GM23338 (cell line): ENCODE data around the gene BARX2. TPM values are rescaled to one million over a fixed set of nuclear protein-coding genes. Genes with fewer than 3 reads are reported as not detected.

Source experiments
- ATAC-seq: fragments of 200-7000 bp; cut with Tn5 transposase; 3 replicates; pipeline ENCODE4 v1.9.1; 2020
- DNase-seq: peaks from one replicate; pipeline ENCODE4 v3.0.0-alpha.2; 2015; ENCODE audit warnings: low spot score
- H2AFZ ChIP-seq: fragments of 200-600 bp; sonication (generic); 2 replicates; pipeline ENCODE4 v1.8.0; 2016; ENCODE audit warnings: antibody characterized with exemption, mild to moderate bottlenecking, moderate library complexity
- H3F3A ChIP-seq: fragments of 200-600 bp; sonication (generic); replicated peaks from 2 replicates; pipeline ENCODE4 v1.8.0; 2017; ENCODE audit warnings: antibody characterized with exemption, mixed run types, low read depth
- H3K27ac ChIP-seq: fragments of 200-600 bp; sonication (generic); 2 replicates; pipeline ENCODE4 v1.6.1; 2016; ENCODE audit warnings: low read depth
- H3K27me3 ChIP-seq: fragments of 200-600 bp; sonication (generic); 2 replicates; pipeline ENCODE4 v1.8.0; 2016; ENCODE audit warnings: mild to moderate bottlenecking, mixed run types, moderate library complexity; ENCODE audit not compliant: insufficient read depth
- H3K36me3 ChIP-seq: fragments of 200-600 bp; sonication (generic); 2 replicates; pipeline ENCODE4 v1.8.0; 2016; ENCODE audit warnings: mild to moderate bottlenecking; ENCODE audit not compliant: insufficient read depth
- H3K4me1 ChIP-seq: fragments of 200-600 bp; sonication (generic); 2 replicates; pipeline ENCODE4 v1.8.0; 2016; ENCODE audit warnings: mild to moderate bottlenecking, moderate library complexity; ENCODE audit not compliant: insufficient read depth
- H3K4me2 ChIP-seq: fragments of 200-600 bp; sonication (generic); 2 replicates; pipeline ENCODE4 v1.7.1; 2017; ENCODE audit warnings: mixed run types
- H3K4me3 ChIP-seq: fragments of 200-600 bp; sonication (generic); 2 replicates; pipeline ENCODE4 v1.6.1; 2016; ENCODE audit warnings: mixed run types
- H3K79me2 ChIP-seq: fragments of 200-600 bp; sonication (generic); replicated peaks from 2 replicates; pipeline ENCODE4 v1.8.0; 2017; ENCODE audit warnings: mild to moderate bottlenecking; ENCODE audit not compliant: insufficient read depth
- H3K9me2 ChIP-seq: fragments of 200-600 bp; sonication (generic); 2 replicates; pipeline ENCODE4 v1.8.0; 2017; ENCODE audit not compliant: insufficient read depth
- H4K20me1 ChIP-seq: fragments of 200-600 bp; sonication (generic); replicated peaks from 2 replicates; pipeline ENCODE4 v1.8.0; 2017; ENCODE audit warnings: mild to moderate bottlenecking; ENCODE audit not compliant: insufficient read depth
- H3K27ac Mint-ChIP-seq: 2 replicates; pipeline ENCODE4 v1.8.0; 2020; ENCODE audit warnings: inconsistent platforms, mild to moderate bottlenecking, moderate library complexity, mixed read lengths
- H3K27me3 Mint-ChIP-seq: 3 replicates; pipeline ENCODE4 v1.8.0; 2022; ENCODE audit warnings: low read depth, mild to moderate bottlenecking, moderate library complexity, mixed read lengths, inconsistent platforms; ENCODE audit not compliant: insufficient read depth, poor library complexity
- H3K36me3 Mint-ChIP-seq: 3 replicates; pipeline ENCODE4 v1.8.0; 2021; ENCODE audit warnings: low read depth, mild to moderate bottlenecking, inconsistent platforms, moderate library complexity, mixed read lengths
- H3K4me1 Mint-ChIP-seq: 3 replicates; pipeline ENCODE4 v1.8.0; 2020; ENCODE audit warnings: mild to moderate bottlenecking, inconsistent platforms, mixed read lengths
- H3K4me3 Mint-ChIP-seq: 3 replicates; pipeline ENCODE4 v1.8.0; 2021; ENCODE audit warnings: moderate library complexity, mild to moderate bottlenecking, inconsistent platforms, mixed read lengths
- H3K9me3 Mint-ChIP-seq: 3 replicates; pipeline ENCODE4 v1.8.0; 2020; ENCODE audit warnings: moderate library complexity, mild to moderate bottlenecking, inconsistent platforms, mixed read lengths
- CREB1 ChIP-seq: fragments of 250-450 bp; sonication (Bioruptor Pico); IDR thresholded peaks from 2 replicates; pipeline ENCODE4 v1.5.0; 2020; ENCODE audit warnings: low read depth, mild to moderate bottlenecking, moderate library complexity
- EZH2 ChIP-seq: fragments of 200-600 bp; sonication (generic); IDR thresholded peaks from one replicate; pipeline ENCODE4 v1.8.0; 2017; ENCODE audit warnings: antibody characterized with exemption, mild to moderate bottlenecking, low read depth; ENCODE audit not compliant: unreplicated experiment
- NANOG ChIP-seq: IDR thresholded peaks from 2 replicates; pipeline ENCODE4 v1.6.1; 2016; ENCODE audit warnings: antibody characterized with exemption, borderline replicate concordance
- POLR2AphosphoS5 ChIP-seq: IDR thresholded peaks from 2 replicates; pipeline ENCODE4 v1.6.1; 2016; ENCODE audit warnings: antibody characterized with exemption, low read depth
- STAT1 ChIP-seq: IDR thresholded peaks from one replicate; pipeline ENCODE4 v1.6.1; 2016; ENCODE audit warnings: antibody characterized with exemption; ENCODE audit not compliant: unreplicated experiment
- ZNF114 ChIP-seq: fragments of 250-450 bp; sonication (Bioruptor Pico); IDR thresholded peaks from 2 replicates; pipeline ENCODE4 v1.5.0; 2020; ENCODE audit warnings: mild to moderate bottlenecking, moderate library complexity
- ZNF331 ChIP-seq: fragments of 250-450 bp; sonication (Bioruptor Pico); IDR thresholded peaks from 2 replicates; pipeline ENCODE4 v1.5.0; 2020; ENCODE audit warnings: low read depth, mild to moderate bottlenecking, moderate library complexity
- polyA plus RNA-seq: library from polyadenylated mRNA; unstranded; fragments of >200 nt; fragmentation: Nextera tagmentation; extraction: Ambion mirVana; gene quantifications from 2 replicates; pipeline ENCODE4 v1.2.1, GENCODE V29; 2016
- total RNA-seq: library from RNA; depleted of rRNA; stranded (reverse); fragments of >200 nt; shearing (Covaris generic); gene quantifications from 2 replicates; pipeline ENCODE4 v1.2.3, GENCODE V29; 2014
- TF ChIP-seq, protein P1 (sequence below): IDR thresholded peaks from 2 replicates; pipeline ENCODE4 v1.6.1; 2016; ENCODE audit warnings: antibody characterized with exemption
- TF ChIP-seq, protein P2 (sequence below): IDR thresholded peaks from one replicate; pipeline ENCODE4 v1.6.1; 2018; ENCODE audit warnings: antibody characterized with exemption; ENCODE audit not compliant: unreplicated experiment
- TF ChIP-seq, protein P3 (sequence below): fragments of 250-450 bp; sonication (Bioruptor Pico); IDR thresholded peaks from 2 replicates; pipeline ENCODE4 v1.5.0; 2020; ENCODE audit warnings: mild to moderate bottlenecking, moderate library complexity

The BARX2 gene
- total and polyA plus RNA-seq, 2 experiments from 2014 or later: not detected

DNA sequence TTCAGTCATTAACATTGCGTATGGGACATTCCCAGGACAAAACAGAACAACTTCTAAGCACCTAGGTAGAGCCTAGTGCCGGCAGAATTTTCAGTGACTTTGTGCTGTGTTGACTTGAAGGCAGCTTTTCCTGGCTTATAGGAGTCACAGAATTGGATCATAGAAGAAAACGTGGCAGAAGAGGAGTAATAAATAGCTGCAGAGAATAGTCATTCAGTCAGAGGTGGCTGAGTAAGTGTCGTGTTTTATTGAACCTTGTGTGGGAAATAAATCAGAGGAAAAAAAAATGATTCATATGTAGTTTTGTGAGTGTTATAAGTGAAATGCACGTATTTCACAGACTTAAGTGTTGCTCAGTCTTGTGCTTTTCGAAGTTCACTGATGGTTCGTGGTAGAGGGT is 2.1 kb downstream of the BARX2 start (continued):
- TF ChIP-seq, protein P1, sequence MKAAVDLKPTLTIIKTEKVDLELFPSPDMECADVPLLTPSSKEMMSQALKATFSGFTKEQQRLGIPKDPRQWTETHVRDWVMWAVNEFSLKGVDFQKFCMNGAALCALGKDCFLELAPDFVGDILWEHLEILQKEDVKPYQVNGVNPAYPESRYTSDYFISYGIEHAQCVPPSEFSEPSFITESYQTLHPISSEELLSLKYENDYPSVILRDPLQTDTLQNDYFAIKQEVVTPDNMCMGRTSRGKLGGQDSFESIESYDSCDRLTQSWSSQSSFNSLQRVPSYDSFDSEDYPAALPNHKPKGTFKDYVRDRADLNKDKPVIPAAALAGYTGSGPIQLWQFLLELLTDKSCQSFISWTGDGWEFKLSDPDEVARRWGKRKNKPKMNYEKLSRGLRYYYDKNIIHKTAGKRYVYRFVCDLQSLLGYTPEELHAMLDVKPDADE: no peak
- TF ChIP-seq EZH2: no peak
- TF ChIP-seq POLR2AphosphoS5: no peak
- no peak for TF ChIP-seq ZNF114 (CRISPR knock-in tag)
- TF ChIP-seq CREB1: no peak
- TF ChIP-seq, protein P2, sequence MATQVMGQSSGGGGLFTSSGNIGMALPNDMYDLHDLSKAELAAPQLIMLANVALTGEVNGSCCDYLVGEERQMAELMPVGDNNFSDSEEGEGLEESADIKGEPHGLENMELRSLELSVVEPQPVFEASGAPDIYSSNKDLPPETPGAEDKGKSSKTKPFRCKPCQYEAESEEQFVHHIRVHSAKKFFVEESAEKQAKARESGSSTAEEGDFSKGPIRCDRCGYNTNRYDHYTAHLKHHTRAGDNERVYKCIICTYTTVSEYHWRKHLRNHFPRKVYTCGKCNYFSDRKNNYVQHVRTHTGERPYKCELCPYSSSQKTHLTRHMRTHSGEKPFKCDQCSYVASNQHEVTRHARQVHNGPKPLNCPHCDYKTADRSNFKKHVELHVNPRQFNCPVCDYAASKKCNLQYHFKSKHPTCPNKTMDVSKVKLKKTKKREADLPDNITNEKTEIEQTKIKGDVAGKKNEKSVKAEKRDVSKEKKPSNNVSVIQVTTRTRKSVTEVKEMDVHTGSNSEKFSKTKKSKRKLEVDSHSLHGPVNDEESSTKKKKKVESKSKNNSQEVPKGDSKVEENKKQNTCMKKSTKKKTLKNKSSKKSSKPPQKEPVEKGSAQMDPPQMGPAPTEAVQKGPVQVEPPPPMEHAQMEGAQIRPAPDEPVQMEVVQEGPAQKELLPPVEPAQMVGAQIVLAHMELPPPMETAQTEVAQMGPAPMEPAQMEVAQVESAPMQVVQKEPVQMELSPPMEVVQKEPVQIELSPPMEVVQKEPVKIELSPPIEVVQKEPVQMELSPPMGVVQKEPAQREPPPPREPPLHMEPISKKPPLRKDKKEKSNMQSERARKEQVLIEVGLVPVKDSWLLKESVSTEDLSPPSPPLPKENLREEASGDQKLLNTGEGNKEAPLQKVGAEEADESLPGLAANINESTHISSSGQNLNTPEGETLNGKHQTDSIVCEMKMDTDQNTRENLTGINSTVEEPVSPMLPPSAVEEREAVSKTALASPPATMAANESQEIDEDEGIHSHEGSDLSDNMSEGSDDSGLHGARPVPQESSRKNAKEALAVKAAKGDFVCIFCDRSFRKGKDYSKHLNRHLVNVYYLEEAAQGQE: no peak

DNA sequence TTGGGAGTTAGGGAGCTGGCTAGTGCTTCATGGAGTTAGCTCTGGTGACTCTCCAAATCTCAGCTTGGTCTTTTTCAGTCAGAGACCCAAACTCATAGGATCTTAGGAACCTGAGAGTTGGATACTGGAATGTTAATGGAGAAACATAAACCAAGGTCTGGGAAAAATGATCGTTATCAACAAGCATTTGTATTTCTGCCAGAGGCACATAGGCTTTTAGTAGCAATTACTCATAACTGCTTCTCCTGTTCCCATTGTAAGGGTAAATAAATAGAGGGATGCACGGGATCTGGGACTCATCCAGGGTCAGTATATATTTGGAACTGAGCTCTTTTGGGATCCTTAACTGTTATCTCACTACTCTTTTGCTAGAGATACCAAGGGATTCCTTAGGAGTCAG is 4.8 kb downstream of the BARX2 start:
- Histone ChIP-seq H3K4me1 (peaks cover 10% of the 10 kb centered on the region; the same call in 1 of the 2 replicates), H3K27me3 (peaks cover 44% of the 10 kb centered on the region), H3K79me2 (no peaks in the 10 kb centered on the region), H3K4me2 (no peak overlapping the region), H3F3A (peaks cover 7% of the 10 kb centered on the region; the same call in 1 of the 2 replicates), H3K36me3 (no peaks in the 10 kb centered on the region), H4K20me1 (no peaks in the 10 kb centered on the region; the same call in 1 of the 2 replicates), H3K4me3 (no peak overlapping the region), H3K9me2 (no peaks in the 10 kb centered on the region), H3K27ac (no peak overlapping the region), H2AFZ (no peak overlapping the region)
- no peak for DNase-seq
- ATAC-seq: no peak
- Mint-ChIP-seq H3K36me3 (no peaks in the 10 kb centered on the region), H3K27ac (no peak overlapping the region), H3K4me3 (no peak overlapping the region), H3K4me1 (peaks cover 10% of the 10 kb centered on the region; the same call in 2 of the 3 replicates), H3K27me3 (peaks cover 20% of the 10 kb centered on the region), H3K9me3 (no peaks in the 10 kb centered on the region)
- TF ChIP-seq ZNF114 (CRISPR knock-in tag): no peak
- no peak for TF ChIP-seq ZNF331

DNA sequence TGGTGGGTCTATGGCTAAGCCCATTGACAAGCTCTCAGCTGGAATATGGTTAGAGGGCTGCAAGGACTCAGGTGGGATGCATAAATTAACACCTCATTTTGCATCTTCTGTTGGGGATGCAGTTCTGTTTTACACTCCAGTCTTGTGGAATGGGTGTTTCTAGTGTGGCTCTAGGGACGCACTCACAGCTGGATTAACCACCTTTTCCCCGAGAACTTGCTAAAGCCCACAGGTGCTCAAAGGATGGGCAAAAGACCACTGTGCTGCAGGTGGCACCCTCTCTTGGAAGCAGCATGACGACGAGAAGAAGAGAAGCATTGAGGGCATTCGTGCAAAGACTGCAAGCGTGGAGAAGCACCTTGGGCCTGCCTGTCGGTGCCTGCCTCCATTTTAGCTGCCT is 6.9 kb downstream of the BARX2 start:
- Mint-ChIP-seq H3K4me3 (no peak overlapping the region), H3K27me3 (peaks cover 4% of the 10 kb centered on the region), H3K27ac (no peak overlapping the region), H3K4me1 (no peaks in the 10 kb centered on the region), H3K9me3 (no peaks in the 10 kb centered on the region), H3K36me3 (no peaks in the 10 kb centered on the region)
- Histone ChIP-seq H3K27ac (no peak overlapping the region), H2AFZ (no peak overlapping the region), H3K36me3 (no peaks in the 10 kb centered on the region), H3K4me1 (no peaks in the 10 kb centered on the region), H3F3A (no peaks in the 10 kb centered on the region), H3K9me2 (no peaks in the 10 kb centered on the region), H3K4me3 (no peak overlapping the region), H3K27me3 (peaks cover 24% of the 10 kb centered on the region), H4K20me1 (no peaks in the 10 kb centered on the region; the same call in 1 of the 2 replicates), H3K4me2 (no peak overlapping the region), H3K79me2 (no peaks in the 10 kb centered on the region)
- no peak for ATAC-seq
- no peak for DNase-seq
- TF ChIP-seq STAT1 (no peak), NANOG (no peak), CREB1 (no peak), ZNF331 (no peak)
- TF ChIP-seq, protein P3, sequence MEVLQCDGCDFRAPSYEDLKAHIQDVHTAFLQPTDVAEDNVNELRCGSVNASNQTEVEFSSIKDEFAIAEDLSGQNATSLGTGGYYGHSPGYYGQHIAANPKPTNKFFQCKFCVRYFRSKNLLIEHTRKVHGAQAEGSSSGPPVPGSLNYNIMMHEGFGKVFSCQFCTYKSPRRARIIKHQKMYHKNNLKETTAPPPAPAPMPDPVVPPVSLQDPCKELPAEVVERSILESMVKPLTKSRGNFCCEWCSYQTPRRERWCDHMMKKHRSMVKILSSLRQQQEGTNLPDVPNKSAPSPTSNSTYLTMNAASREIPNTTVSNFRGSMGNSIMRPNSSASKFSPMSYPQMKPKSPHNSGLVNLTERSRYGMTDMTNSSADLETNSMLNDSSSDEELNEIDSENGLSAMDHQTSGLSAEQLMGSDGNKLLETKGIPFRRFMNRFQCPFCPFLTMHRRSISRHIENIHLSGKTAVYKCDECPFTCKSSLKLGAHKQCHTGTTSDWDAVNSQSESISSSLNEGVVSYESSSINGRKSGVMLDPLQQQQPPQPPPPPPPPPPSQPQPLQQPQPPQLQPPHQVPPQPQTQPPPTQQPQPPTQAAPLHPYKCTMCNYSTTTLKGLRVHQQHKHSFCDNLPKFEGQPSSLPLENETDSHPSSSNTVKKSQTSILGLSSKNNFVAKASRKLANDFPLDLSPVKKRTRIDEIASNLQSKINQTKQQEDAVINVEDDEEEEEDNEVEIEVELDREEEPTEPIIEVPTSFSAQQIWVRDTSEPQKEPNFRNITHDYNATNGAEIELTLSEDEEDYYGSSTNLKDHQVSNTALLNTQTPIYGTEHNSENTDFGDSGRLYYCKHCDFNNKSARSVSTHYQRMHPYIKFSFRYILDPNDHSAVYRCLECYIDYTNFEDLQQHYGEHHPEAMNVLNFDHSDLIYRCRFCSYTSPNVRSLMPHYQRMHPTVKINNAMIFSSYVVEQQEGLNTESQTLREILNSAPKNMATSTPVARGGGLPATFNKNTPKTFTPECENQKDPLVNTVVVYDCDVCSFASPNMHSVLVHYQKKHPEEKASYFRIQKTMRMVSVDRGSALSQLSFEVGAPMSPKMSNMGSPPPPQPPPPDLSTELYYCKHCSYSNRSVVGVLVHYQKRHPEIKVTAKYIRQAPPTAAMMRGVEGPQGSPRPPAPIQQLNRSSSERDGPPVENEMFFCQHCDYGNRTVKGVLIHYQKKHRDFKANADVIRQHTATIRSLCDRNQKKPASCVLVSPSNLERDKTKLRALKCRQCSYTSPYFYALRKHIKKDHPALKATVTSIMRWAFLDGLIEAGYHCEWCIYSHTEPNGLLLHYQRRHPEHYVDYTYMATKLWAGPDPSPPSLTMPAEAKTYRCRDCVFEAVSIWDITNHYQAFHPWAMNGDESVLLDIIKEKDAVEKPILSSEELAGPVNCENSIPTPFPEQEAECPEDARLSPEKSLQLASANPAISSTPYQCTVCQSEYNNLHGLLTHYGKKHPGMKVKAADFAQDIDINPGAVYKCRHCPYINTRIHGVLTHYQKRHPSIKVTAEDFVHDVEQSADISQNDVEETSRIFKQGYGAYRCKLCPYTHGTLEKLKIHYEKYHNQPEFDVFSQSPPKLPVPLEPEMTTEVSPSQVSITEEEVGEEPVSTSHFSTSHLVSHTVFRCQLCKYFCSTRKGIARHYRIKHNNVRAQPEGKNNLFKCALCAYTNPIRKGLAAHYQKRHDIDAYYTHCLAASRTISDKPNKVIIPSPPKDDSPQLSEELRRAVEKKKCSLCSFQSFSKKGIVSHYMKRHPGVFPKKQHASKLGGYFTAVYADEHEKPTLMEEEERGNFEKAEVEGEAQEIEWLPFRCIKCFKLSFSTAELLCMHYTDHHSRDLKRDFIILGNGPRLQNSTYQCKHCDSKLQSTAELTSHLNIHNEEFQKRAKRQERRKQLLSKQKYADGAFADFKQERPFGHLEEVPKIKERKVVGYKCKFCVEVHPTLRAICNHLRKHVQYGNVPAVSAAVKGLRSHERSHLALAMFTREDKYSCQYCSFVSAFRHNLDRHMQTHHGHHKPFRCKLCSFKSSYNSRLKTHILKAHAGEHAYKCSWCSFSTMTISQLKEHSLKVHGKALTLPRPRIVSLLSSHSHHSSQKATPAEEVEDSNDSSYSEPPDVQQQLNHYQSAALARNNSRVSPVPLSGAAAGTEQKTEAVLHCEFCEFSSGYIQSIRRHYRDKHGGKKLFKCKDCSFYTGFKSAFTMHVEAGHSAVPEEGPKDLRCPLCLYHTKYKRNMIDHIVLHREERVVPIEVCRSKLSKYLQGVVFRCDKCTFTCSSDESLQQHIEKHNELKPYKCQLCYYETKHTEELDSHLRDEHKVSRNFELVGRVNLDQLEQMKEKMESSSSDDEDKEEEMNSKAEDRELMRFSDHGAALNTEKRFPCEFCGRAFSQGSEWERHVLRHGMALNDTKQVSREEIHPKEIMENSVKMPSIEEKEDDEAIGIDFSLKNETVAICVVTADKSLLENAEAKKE (CRISPR knock-in tag): no peak
